NCI-H2081 (cell line): ENCODE data around the gene CNNM1.

Experiments used
- DNase-seq, 2 experiments: peaks; one replicate each; lab custom pipeline; 2025; lab: John Stamatoyannopoulos, UW

Gene CNNM1

GRCh38 chr10:99329304-99329553 is at the start of gene CNNM1:
Gene CNNM1, plus strand, starts transcription at chr10:99329356. Its CDS starts 32 bp downstream, at chr10:99329388.
- DNase-seq: peak; percentile 25 to 63

GRCh38 chr10:99279626-99280111 is 49.5 kb upstream of the CNNM1 start:
- peak in 1 of 2 experiments; percentile 6 for DNase-seq

- DNase-seq: no peak
Observed at GRCh38 chr10:99280472-99280871, 48.7 kb upstream of the CNNM1 start.

GRCh38 chr10:99285881-99286280 is 43.3 kb upstream of the CNNM1 start:
- DNase-seq: no peak

- no peak for DNase-seq
Observed at GRCh38 chr10:99290306-99290705, 38.9 kb upstream of the CNNM1 start.

GRCh38 chr10:99292159-99292558 is 37.0 kb upstream of the CNNM1 start:
- DNase-seq: no peak

- DNase-seq: no peak
Observed at GRCh38 chr10:99296605-99297004, 32.6 kb upstream of the CNNM1 start.

- DNase-seq: no peak
Observed at GRCh38 chr10:99297033-99297432, 32.1 kb upstream of the CNNM1 start.

- DNase-seq: no peak
Observed at GRCh38 chr10:99303899-99304861, 25.0 kb upstream of the CNNM1 start.

- no peak for DNase-seq
Observed at GRCh38 chr10:99304862-99305229, 24.3 kb upstream of the CNNM1 start.

- no peak for DNase-seq
Observed at GRCh38 chr10:99312501-99312900, 16.7 kb upstream of the CNNM1 start.

GRCh38 chr10:99315853-99316252 is 13.3 kb upstream of the CNNM1 start:
- no peak for DNase-seq

GRCh38 chr10:99316374-99316773 is 12.8 kb upstream of the CNNM1 start:
- no peak for DNase-seq

- DNase-seq: no peak
Observed at GRCh38 chr10:99318048-99318447, 11.1 kb upstream of the CNNM1 start.

- DNase-seq: no peak
Observed at GRCh38 chr10:99318475-99318874, 10.7 kb upstream of the CNNM1 start.

GRCh38 chr10:99325281-99325680 is 3.9 kb upstream of the CNNM1 start:
- DNase-seq: no peak

GRCh38 chr10:99326871-99327270 is 2.3 kb upstream of the CNNM1 start:
- DNase-seq: no peak

- DNase-seq: no peak
Observed at GRCh38 chr10:99328579-99329303, 415 bp upstream of the CNNM1 start.

- peak in 1 of 2 experiments; percentile 36 for DNase-seq
Observed at GRCh38 chr10:99329554-99330346, 594 bp downstream of the CNNM1 start.

GRCh38 chr10:99330347-99330924 is 1.3 kb downstream of the CNNM1 start:
- peak in 1 of 2 experiments; percentile 36 for DNase-seq

- DNase-seq: no peak
Observed at GRCh38 chr10:99331207-99331803, 2.1 kb downstream of the CNNM1 start.
